B cell (primary cell): ENCODE data around the gene HDAC9.

Source experiments
- CTCF ChIP-seq: fragments of 200-600 bp; IDR thresholded peaks from one replicate; pipeline ENCODE4 v1.8.0; 2022; ENCODE audit warnings: antibody characterized with exemption, mild to moderate bottlenecking
- EZH2 ChIP-seq: IDR thresholded peaks from 2 replicates; pipeline ENCODE4 v1.6.1; 2012; ENCODE audit warnings: borderline replicate concordance, low read depth, mild to moderate bottlenecking, moderate library complexity, low read length; ENCODE audit not compliant: insufficient read depth, poor library complexity, severe bottlenecking

GRCh38 chr7:18570441-18570840 lies 74.9 kb downstream of the HDAC9 start:
- TF ChIP-seq CTCF (no peak), EZH2 (no peak)
